ENCODE data around the gene SLC17A6. TPM values are rescaled to one million over a fixed set of nuclear protein-coding genes. Genes with fewer than 3 reads are reported as not detected.

Gene SLC17A6
- polyA plus RNA-seq (ENCODE audit: insufficient read length), result not detected

- DNase-seq, result peak; percentile 62
Observed at GRCh38 chr11:22337596-22338485, at the start of gene SLC17A6. Gene SLC17A6, plus strand, starts transcription at chr11:22338381. Its CDS starts 153 bp downstream, at chr11:22338534.

DNA sequence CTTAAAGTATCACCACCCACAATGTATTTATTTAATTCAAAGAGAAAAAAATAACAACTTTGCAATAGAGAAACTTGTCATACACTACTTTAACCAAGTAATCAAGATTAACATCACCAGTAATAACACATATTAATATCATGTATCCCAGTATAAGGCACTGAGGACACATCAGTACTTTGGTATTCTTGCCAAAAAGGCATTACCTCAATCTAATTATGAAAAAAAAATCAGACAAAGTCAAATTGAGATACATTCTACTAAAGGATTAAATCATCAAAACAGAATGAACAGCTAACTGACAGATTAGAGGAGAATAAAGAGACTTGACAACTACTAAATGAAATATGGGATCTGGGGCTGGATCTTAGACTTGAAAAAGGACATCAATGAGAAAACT, 35.8 kb upstream of the SLC17A6 start:
- no peak for DNase-seq

GRCh38 chr11:22304337-22304961, 33.7 kb upstream of the SLC17A6 start:
- DNase-seq, result peak; percentile 4

- no peak for DNase-seq
Observed at GRCh38 chr11:22317656-22318055, 20.5 kb upstream of the SLC17A6 start.

- DNase-seq, result no peak
Observed at GRCh38 chr11:22331771-22332170, 6.4 kb upstream of the SLC17A6 start.

- no peak for DNase-seq
Observed at GRCh38 chr11:22336587-22336986, 1.6 kb upstream of the SLC17A6 start.

DNA sequence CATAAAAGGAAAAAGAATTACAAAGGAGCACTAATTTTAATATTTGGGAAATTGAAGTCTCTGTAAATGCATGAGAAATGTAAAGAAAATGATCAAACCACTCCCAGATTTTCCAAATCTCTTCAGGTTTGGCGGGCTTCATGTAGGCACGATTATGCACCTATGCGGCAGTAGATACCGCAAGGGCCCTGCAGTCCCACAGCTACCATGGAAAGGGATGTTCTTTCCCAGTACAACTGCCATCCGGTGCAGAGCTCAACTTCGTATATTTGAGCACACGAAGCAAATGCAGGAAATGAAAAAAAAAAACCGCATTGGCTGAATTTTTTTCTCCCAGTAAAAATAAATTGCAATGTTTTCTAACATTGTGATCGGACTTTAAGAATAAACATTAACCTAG, 1.4 kb downstream of the SLC17A6 start:
- DNase-seq, result no peak

GRCh38 chr11:22340235-22340634, 2.1 kb downstream of the SLC17A6 start:
- DNase-seq, result no peak

GRCh38 chr11:22340701-22341587, 2.8 kb downstream of the SLC17A6 start:
- no peak for DNase-seq

GRCh38 chr11:22341588-22341931, 3.4 kb downstream of the SLC17A6 start:
- no peak for DNase-seq

DNA sequence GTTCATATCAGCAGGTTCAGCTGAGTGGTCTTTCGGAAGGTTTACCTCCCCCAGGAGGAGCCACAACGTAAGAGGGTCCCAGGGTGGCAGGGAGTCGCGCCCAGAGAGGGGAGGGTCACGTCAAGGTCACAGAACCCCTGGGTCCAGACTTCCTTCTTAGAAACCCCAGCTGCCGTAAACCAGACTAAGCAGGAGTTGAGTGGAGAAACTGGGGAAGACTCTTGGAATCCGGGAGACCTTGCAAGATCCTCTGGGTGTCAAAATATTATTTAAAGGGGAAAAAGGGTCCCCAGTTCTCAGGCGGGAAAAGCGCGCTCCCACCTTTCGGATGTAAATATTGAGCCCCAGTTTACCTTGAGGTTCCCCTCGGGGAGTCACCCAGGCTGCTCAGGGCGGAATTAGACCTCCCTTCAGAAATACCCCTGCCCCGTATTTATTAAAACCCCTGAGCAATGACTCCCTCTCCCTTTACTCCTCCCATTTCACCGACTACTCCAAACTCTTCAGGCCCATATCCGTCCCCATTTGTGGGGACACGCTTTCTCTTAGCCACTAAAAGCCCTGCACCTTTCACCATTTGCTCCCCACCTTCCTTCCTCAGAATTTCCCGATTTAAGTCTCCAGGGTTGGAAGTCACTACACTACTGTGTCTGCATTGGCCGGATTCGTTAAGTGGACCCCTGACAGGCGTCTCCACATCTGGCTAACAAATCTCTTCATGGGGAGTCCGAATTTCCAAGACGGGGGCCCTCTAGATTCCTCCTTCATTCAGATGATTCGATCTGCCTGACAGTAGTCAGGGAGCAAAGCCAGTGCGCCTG, 4.2 kb downstream of the SLC17A6 start:
- no peak for DNase-seq

DNA sequence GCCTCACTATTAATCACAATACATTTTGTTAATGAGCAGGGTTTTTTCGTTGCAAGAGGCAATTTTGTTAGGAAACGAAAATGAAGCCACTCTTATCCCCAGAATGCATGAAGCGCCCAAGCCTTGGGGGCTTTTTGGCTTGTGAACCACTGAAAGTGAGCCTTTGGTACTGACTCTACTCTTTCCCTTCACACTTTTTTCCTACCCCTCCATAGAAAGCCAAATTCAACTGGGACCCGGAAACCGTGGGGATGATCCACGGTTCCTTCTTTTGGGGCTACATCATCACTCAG, 4.8 kb downstream of the SLC17A6 start:
- no peak for DNase-seq

DNA sequence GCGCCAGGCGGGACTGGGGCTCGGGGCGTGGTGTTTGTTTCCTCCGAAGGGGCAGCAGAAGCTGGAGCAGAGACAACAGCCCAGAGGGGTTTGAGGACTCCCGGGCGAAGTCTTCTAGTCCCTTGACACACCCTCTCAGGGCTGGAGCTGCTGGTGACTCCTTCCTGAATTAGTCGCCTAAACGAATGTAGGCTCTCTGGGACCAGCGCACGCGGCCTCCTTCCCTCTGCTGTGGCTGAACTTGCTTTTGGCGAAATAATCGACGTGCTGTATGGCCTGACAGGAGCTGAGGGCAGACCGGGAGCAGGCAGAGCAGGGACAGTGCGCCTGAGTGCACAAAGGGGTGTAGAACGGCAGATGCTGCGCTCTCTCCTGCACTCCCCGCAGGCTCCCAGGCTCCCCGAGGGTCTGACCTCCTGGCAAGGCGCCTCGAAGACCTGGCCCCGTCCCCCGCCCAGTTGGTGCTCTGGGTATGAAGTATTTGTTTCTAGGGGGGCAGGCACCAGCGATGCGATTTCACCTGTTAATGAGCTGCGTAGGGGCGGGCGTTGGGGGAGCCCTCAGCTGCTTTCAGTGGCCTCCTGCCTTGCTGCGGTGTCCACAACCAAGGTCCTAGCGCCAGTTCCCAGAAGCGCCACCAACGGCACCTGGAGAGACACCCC, 5.3 kb downstream of the SLC17A6 start:
- no peak for DNase-seq

DNA sequence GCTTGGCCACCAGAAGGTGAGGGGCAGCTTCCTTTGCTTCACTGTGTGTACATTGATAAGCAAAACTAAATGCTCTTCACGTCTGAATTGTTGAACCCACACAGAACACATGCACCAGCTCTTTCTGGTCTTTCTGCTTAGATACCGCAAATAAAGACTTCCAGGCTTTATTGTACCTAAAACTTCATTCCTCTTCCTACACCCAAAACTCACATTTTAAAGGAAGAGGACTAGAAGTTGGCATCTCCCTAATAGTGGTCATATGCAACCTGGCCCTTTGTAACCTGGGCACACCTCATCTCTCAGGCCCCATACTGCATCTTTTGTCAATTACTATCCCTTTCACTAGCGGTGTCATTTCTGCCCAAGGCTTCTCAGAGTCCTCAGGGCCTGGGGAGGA, 5.9 kb downstream of the SLC17A6 start:
- no peak for DNase-seq

DNA sequence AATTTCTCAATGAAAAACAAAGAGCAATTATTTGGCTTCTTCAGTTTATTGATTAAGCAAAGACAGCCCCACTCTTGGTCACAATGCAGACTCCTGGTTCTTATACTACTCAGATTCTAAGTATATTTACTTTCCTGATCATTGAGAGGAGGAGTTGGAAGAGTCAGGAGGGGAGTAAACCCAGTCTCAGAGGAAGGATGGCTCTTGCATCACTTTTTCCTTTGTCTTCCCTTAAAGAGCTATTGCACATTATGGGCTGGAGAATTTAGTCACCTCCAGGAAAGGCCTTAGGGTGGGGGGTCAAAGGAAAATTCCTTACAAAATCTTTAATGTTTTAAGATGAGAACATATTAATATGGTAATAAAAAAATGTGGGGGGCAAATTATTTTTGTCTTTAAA, 8.1 kb downstream of the SLC17A6 start:
- DNase-seq, result no peak

DNA sequence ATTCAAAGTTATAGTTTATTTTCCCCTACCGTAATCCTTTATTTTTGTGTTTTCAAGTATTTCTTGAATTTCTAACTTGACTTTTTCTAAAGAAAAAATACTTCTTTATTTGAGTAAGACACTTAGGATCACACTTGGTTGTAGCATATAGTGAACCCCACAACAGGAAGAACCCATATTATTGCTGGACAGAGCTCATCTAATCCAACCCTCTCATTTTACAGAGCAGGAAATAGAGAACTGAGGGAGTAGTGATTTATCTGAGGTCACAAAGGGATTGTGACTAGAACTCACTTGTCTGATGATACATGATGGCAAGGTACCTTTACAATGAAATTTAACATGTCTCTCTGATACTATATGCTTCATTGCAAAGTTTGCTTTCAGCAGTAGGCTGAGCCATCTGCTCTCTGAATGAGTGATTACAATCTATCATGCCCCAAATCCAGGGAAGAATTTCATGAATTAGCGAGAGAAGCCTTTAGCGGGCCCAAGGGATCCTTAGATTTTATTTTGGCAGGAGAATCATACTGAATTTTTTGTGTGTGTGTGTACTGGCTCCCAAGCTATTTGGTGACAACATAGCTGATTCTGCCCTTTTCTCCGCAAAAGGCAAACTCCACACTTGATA, 9.8 kb downstream of the SLC17A6 start:
- no peak for DNase-seq

- no peak for DNase-seq
Observed at GRCh38 chr11:22349491-22349890, 11.3 kb downstream of the SLC17A6 start.

DNA sequence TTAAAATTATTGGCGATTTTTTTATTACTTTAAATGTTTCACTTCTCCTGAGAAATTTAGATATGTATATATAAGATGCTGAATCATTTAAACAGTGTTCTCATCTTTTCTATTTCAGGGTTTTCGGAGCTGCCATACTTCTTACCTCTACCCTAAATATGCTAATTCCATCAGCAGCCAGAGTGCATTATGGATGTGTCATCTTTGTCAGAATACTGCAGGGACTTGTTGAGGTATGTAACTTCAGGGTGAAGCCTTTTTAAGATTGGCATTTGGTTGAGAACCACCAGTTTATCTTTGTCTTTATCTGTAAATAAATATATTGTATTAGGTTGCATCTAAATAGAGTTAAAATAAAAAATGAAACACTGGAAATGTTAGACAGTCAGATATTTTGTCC, 21.1 kb downstream of the SLC17A6 start:
- no peak for DNase-seq

DNA sequence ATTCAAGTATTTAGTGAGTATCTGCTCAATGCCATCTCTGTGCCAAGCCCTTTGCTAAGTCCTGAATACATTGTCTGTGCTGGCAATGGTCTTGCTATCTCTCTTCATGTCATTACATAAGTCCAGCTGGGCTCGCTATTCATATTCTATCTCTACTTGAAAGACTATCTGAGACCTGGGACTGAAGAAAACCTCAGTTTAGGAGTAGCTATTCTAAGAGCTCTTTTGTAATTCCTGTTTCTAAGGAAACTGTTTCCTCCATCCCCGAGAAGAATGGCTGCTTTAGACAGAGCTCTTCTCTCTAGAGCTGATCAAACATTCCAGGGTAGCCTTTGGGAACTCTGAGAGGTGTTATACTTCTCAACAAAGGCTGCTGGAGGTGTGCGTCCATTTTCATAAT, 33.0 kb downstream of the SLC17A6 start:
- no peak for DNase-seq

GRCh38 chr11:22387126-22387525, 48.9 kb downstream of the SLC17A6 start:
- DNase-seq, result no peak

DNA sequence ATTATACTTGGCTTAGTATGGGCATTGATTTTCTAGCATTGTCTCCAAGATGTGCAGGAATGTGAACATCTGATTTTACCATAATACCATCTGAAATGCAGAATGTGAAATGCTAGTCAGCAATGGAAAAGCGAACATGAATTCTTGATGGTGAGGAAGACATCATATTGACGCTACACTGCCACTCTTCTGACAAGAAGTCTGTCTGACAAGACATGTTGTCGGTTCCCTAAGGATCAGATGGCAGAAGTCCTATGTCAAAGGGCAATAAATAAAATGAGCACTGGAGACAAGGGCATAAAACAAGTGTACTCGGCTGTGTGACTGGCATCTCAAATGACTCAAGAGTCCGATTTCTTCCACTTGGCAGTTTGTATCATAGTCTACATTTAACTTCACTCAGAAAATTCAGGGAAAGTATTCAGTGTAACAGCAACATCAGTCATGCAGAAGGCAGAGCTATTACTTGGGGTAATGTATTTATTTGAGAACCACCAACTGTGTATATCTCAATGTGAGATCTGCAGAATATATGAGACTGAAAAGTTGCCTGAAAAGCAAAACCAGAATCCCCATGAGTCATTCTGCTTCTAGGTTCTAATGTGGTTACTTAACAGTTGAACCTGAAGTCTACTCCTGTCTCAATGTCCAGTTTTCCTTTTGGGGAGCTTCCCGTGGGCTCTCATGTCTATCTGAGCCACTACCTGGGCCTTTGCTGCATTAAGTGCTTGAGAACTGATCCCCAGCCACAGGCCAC, 51.5 kb downstream of the SLC17A6 start:
- no peak for DNase-seq

Measured in hindlimb muscle (tissue), 1 donor.